DMS153 treated with DMSO at 0.1 percent for 48 hours (cell line): ENCODE data around the gene UBE2L3.
"Not testable (repeated sequence)": the region's sequence is repeated elsewhere in the genome, so short reads cannot be mapped to it uniquely, and the experiment has no call there.

Source experiments
- DNase-seq: peaks from one replicate; lab custom pipeline; 2025; ENCODE audit not compliant: unreplicated experiment; lab: John Stamatoyannopoulos, UW

Gene UBE2L3

GRCh38 chr22:21567456-21568346, at the start of gene UBE2L3:
UBE2L3 (plus strand) TSS chr22:21567714; CDS start chr22:21567745, 31 bp downstream.
- peak; percentile 47 for DNase-seq

- not testable (repeated sequence) for DNase-seq
Measured at GRCh38 chr22:21526705-21527500, 40.6 kb upstream of the UBE2L3 start.

GRCh38 chr22:21531525-21531924, 36.0 kb upstream of the UBE2L3 start:
- DNase-seq = not testable (repeated sequence)

- DNase-seq = not testable (repeated sequence)
Measured at GRCh38 chr22:21532863-21533648, 34.5 kb upstream of the UBE2L3 start.

- not testable (repeated sequence) for DNase-seq
Measured at GRCh38 chr22:21539862-21540261, 27.7 kb upstream of the UBE2L3 start.

GRCh38 chr22:21544432-21545322, 22.8 kb upstream of the UBE2L3 start:
- DNase-seq = not testable (repeated sequence)

GRCh38 chr22:21549558-21549957, 18.0 kb upstream of the UBE2L3 start:
- DNase-seq = not testable (repeated sequence)

- not testable (repeated sequence) for DNase-seq
Measured at GRCh38 chr22:21550008-21550677, 17.4 kb upstream of the UBE2L3 start.

GRCh38 chr22:21550678-21551047, 16.9 kb upstream of the UBE2L3 start:
- DNase-seq = not testable (repeated sequence)

GRCh38 chr22:21551361-21551760, 16.2 kb upstream of the UBE2L3 start, which contains the start of gene RIMBP3C:
RIMBP3C (minus strand) TSS chr22:21551461; CDS start chr22:21550976, 485 bp downstream.
- DNase-seq = not testable (repeated sequence)

GRCh38 chr22:21559345-21560125, 8.0 kb upstream of the UBE2L3 start:
- not testable (repeated sequence) for DNase-seq

- not testable (repeated sequence) for DNase-seq
Measured at GRCh38 chr22:21560657-21561056, 6.9 kb upstream of the UBE2L3 start.

GRCh38 chr22:21563912-21564311, 3.6 kb upstream of the UBE2L3 start:
- DNase-seq = no peak

- no peak for DNase-seq
Measured at GRCh38 chr22:21564411-21564810, 3.1 kb upstream of the UBE2L3 start.

- no peak for DNase-seq
Measured at GRCh38 chr22:21568347-21569075, 997 bp downstream of the UBE2L3 start.

GRCh38 chr22:21569076-21569427, 1.5 kb downstream of the UBE2L3 start:
- not testable (repeated sequence) for DNase-seq

- DNase-seq = no peak
Measured at GRCh38 chr22:21569459-21570170, 2.1 kb downstream of the UBE2L3 start.
